GM12865 (cell line): Measurements from ENCODE around the gene ADAMTSL1.

ENCODE experiments used
- DNase-seq: peaks from one replicate; pipeline ENCODE4 v3.0.0; 2010; ENCODE audit warnings: low read depth
- H3K4me3 ChIP-seq: 2 replicates; pipeline ENCODE4 v1.5.1; 2011; ENCODE audit warnings: mild to moderate bottlenecking, low read depth, low read length, control low read depth
- TF ChIP-seq, protein P1 (sequence below): IDR thresholded peaks from 2 replicates; pipeline ENCODE4 v1.5.1; 2011; ENCODE audit warnings: low read length, control low read depth, low read depth, inconsistent platforms; ENCODE audit not compliant: insufficient read depth; ENCODE audit errors: missing control alignments

ADAMTSL1 gene

DNA sequence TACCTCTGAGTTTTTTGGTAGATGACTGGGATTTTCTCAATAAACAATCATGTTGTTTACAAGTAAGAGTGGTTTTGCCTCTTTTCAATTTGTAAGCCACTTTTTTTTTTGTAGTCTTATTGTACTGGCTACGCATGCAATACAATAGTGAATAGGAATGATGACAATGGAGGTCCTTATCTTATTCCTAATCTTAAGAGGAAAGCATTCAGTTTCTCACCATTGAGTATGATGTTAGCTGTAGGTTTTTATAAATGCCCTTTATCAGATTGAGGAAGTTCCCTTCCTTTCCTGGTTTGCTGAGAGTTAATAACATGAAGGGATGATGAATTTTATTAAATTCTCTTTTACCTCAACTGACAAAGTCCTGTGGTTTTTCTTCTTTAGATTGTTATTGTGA, 155.2 kb downstream of the ADAMTSL1 start:
- no peak for DNase-seq
- H3K4me3 ChIP-seq: no peak overlapping the region
- TF ChIP-seq, protein P1, sequence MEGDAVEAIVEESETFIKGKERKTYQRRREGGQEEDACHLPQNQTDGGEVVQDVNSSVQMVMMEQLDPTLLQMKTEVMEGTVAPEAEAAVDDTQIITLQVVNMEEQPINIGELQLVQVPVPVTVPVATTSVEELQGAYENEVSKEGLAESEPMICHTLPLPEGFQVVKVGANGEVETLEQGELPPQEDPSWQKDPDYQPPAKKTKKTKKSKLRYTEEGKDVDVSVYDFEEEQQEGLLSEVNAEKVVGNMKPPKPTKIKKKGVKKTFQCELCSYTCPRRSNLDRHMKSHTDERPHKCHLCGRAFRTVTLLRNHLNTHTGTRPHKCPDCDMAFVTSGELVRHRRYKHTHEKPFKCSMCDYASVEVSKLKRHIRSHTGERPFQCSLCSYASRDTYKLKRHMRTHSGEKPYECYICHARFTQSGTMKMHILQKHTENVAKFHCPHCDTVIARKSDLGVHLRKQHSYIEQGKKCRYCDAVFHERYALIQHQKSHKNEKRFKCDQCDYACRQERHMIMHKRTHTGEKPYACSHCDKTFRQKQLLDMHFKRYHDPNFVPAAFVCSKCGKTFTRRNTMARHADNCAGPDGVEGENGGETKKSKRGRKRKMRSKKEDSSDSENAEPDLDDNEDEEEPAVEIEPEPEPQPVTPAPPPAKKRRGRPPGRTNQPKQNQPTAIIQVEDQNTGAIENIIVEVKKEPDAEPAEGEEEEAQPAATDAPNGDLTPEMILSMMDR: no peak

DNA sequence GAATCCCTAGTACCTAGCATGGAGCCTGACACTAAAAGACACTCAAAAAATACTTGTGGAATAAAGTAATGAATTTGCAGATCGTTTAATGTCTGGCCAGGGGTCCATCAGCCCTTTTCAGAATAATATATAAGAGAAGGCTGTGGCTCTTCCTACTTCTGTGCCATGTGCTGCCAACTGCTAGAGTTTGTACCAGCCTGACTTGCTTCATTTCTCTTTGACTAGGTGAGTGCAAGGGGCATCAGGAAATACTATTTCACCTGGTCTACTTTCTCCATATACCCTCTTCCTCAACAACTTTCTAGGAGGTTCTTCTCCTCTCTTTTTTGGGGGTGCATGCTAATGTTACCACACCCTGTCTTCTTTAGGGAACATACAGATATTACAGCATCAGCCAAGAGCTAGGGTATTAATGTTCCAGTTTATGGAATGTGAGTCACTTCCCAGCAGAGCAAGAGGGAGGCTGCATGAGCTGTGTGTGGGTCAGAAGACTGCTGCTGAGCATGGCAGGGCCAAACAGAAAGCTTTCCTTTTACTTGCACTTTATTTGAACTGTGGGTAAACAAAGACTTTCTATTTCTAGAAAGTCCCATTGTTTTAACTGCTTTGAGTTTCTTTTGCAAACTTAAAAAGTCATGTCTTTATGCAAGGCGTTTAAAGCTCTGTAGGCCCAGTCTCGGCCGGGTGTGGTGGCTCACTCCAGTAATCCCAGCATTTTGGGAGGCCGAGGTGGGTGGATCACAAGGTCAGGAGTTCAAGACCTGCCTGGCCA, 158.9 kb downstream of the ADAMTSL1 start:
- DNase-seq: no peak
- no peak overlapping the region for H3K4me3 ChIP-seq
- TF ChIP-seq, protein P1: no peak

DNA sequence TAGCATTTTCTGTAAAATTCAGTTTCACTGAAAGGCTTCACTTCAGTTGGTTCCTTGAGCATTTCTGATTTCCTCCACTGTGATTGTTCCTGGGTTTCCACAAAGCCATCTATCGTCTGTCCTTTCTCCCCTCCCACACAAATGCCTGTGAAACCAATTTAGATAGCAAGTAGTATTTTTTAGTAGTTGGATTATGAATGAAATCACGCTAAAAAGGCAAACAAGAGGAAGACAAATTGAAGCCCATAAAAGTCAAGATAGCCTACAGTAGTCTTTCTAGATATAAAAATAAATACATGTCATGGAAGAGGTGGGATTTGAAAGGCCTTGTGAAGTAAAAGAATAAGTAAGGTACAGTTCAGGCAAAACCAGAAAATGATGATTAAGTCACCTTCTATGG, 162.8 kb downstream of the ADAMTSL1 start:
- TF ChIP-seq, protein P1: no peak
- no peak overlapping the region for H3K4me3 ChIP-seq
- no peak for DNase-seq

DNA sequence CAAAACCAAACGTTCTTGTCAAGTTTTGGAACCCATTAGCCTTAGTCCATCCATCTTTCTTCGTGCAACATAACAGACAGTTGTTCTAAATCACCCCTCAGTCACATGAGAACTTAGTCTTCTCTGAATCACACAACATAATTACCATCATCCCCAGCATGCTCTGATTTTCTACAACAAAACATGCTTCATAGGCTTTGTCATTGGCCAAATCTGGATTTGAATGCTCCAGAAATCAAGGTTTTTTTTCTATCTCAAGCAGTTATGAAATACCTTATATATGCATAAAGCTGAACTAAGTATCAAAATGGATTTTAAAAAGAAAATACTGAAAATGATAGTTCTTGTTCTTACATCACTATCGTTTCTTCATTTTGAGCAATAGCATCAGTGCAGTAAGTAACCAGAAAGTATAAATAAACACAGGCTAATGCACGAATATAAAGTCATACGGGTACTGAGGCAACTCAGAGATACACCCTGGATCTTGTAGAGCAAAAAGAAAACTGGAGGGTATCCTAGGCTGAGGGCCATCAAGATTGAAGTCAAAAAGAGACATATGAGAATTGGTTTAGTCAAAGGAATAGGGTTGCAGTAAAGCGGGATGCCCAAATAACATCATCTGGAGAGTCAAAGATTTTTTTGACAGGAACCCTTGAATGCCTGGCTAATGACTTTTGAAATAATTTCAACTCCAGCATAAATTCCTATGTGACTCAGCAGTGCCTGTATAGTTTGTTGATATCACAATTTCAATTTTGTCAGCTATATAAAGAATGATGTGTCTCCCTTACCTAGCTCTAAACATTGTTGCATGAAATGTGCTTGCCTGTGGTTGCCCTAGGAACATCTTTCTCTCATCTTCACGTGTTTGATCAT, 164.7 kb downstream of the ADAMTSL1 start:
- TF ChIP-seq, protein P1: no peak
- DNase-seq: no peak
- no peak overlapping the region for H3K4me3 ChIP-seq

DNA sequence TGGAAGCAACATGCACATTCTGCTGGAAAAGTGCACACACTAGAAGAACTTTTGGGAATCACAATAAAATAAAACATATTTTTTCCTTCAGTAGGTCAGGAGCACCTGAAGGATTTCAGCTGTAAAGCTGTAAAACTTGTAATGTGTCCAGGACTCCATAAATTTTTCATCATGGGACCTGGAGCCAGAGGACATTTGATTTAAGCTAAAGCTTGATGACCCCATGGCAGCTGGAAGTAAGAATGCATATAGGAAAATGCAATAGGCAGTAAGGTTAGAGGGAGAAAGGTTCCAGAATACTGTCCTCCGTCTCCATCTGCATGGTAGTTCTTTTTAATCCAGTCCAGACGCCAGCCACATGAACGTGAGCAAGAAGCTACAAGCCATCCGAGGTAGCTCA, 166.0 kb downstream of the ADAMTSL1 start:
- TF ChIP-seq, protein P1: no peak
- no peak for DNase-seq
- no peak overlapping the region for H3K4me3 ChIP-seq

DNA sequence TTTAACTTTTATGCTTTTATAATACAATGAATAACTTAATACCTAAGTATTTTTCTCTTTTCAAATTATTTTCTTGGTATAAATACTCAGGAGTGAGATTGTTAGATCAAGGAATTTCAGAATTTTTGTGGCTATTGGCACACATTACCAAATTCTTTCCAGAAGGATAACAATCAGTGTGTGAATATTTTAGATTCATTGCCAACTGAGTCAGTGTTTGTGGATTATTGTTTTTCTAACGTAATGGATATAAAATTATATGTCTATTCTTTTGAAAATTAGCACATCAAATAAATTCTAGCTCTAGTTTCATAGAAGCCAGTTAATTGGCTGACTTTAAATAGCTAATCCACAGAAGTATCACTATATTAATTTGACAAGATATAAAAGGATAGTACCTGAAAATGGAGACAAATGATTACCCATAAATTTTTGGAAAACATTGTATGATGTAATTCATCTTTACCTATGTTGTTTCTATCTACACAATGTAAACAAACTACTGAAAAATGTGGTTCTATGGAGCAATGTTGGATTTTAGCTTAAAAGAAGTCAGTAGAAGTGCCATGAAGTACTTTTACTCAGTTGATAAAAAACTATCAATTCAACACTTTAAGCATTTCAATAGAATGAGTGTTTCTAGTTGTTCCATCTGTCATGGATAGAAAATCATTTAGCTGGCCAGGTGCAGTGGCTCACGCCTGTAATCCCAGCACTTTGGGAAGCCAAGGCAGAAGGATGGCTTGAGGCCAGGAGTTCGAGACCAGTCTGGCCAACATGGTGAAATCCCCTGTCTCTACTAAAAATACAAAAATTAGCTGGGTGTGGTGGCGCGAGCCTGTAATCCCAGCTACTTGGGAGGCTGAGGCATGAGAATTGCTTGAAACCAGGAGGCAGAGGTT, 185.1 kb downstream of the ADAMTSL1 start:
- H3K4me3 ChIP-seq: no peak overlapping the region

More for the DNA sequence above, 185.1 kb downstream of the ADAMTSL1 start:
- no peak for DNase-seq
- TF ChIP-seq, protein P1: no peak
